Nephron (organoid): ENCODE data around the gene NPLOC4.

Experiments used
- H3K27ac Mint-ChIP-seq, 3 experiments: 2 replicates each; pipeline ENCODE4 v1.8.0; 2020; ENCODE audit warnings: mixed read lengths in 3 of 3, mild to moderate bottlenecking in 2 of 3, moderate library complexity in 1 of 3
- H3K27me3 Mint-ChIP-seq: 2 replicates; pipeline ENCODE4 v1.8.0; 2021; ENCODE audit warnings: low read depth, mild to moderate bottlenecking, moderate library complexity, mixed read lengths
- H3K36me3 Mint-ChIP-seq: 2 replicates; pipeline ENCODE4 v1.8.0; 2020; ENCODE audit warnings: low read depth, mixed read lengths
- H3K4me1 Mint-ChIP-seq: 2 replicates; pipeline ENCODE4 v1.8.0; 2020; ENCODE audit warnings: mixed read lengths
- H3K4me3 Mint-ChIP-seq, 3 experiments: 2 replicates each; pipeline ENCODE4 v1.8.0; 2020; ENCODE audit warnings: mild to moderate bottlenecking in 3 of 3, mixed read lengths in 3 of 3, moderate library complexity in 2 of 3
- H3K9me3 Mint-ChIP-seq: 2 replicates; pipeline ENCODE4 v1.8.0; 2020; ENCODE audit warnings: mixed read lengths
- CTCF ChIP-seq, 3 experiments: fragments of 200-600 bp; sonication (generic); IDR thresholded peaks; one replicate each; pipeline ENCODE4 v1.5.0; 2021; ENCODE audit warnings: antibody characterized with exemption in 3 of 3; ENCODE audit not compliant: unreplicated experiment in 3 of 3

NPLOC4 gene

GRCh38 chr17:81608605-81609004 is 28.3 kb downstream of the NPLOC4 start:
- no peak overlapping the region for H3K27ac Mint-ChIP-seq
- peaks cover 58% of the 10 kb centered on the region for H3K36me3 Mint-ChIP-seq
- H3K4me3 Mint-ChIP-seq: no peak overlapping the region
- no peak for TF ChIP-seq CTCF (IDR thresholded peaks at IDR 0.05; ENCODE audit: unreplicated experiment in 3 of 3)
- no peaks in the 10 kb centered on the region for H3K9me3 Mint-ChIP-seq
- H3K4me1 Mint-ChIP-seq: no peaks in the 10 kb centered on the region
- no peaks in the 10 kb centered on the region for H3K27me3 Mint-ChIP-seq

- H3K9me3 Mint-ChIP-seq: no peaks in the 10 kb centered on the region
- no peak overlapping the region for H3K27ac Mint-ChIP-seq
- no peak overlapping the region for H3K4me3 Mint-ChIP-seq
- H3K4me1 Mint-ChIP-seq: no peaks in the 10 kb centered on the region
- peaks cover 56% of the 10 kb centered on the region for H3K36me3 Mint-ChIP-seq
- H3K27me3 Mint-ChIP-seq: no peaks in the 10 kb centered on the region
- no peak for TF ChIP-seq CTCF (IDR thresholded peaks at IDR 0.05; ENCODE audit: unreplicated experiment in 3 of 3)
Observed at GRCh38 chr17:81608082-81608481, 28.8 kb downstream of the NPLOC4 start.

GRCh38 chr17:81607431-81607830 is 29.5 kb downstream of the NPLOC4 start:
- no peak for TF ChIP-seq CTCF (IDR thresholded peaks at IDR 0.05; ENCODE audit: unreplicated experiment in 3 of 3)

GRCh38 chr17:81603846-81604610 is 32.9 kb downstream of the NPLOC4 start:
- Mint-ChIP-seq H3K27ac (no peak overlapping the region), H3K27me3 (no peaks in the 10 kb centered on the region), H3K4me3 (no peak overlapping the region), H3K36me3 (peaks cover 61% of the 10 kb centered on the region), H3K4me1 (no peaks in the 10 kb centered on the region), H3K9me3 (no peaks in the 10 kb centered on the region)
- TF ChIP-seq CTCF (IDR thresholded peaks at IDR 0.05; ENCODE audit: unreplicated experiment in 3 of 3): no peak

More at GRCh38 chr17:81607431-81607830, 29.5 kb downstream of the NPLOC4 start:
- Mint-ChIP-seq H3K27me3 (no peaks in the 10 kb centered on the region), H3K36me3 (peaks cover 52% of the 10 kb centered on the region), H3K9me3 (no peaks in the 10 kb centered on the region), H3K4me1 (no peaks in the 10 kb centered on the region), H3K27ac (no peak overlapping the region), H3K4me3 (no peak overlapping the region)

- Mint-ChIP-seq H3K9me3 (no peaks in the 10 kb centered on the region), H3K36me3 (peaks cover 52% of the 10 kb centered on the region), H3K4me1 (no peaks in the 10 kb centered on the region)
Observed at GRCh38 chr17:81601525-81602120, 35.3 kb downstream of the NPLOC4 start.

More at GRCh38 chr17:81601525-81602120, 35.3 kb downstream of the NPLOC4 start:
- peak; percentile 84 to 86 (median 85) for TF ChIP-seq CTCF (IDR thresholded peaks at IDR 0.05; ENCODE audit: unreplicated experiment in 3 of 3)
- no peak overlapping the region for H3K4me3 Mint-ChIP-seq
- peak overlapping the region in 1 of 3 experiments; percentile 17 for H3K27ac Mint-ChIP-seq
- H3K27me3 Mint-ChIP-seq: no peaks in the 10 kb centered on the region
